Hepatocyte (in vitro differentiated cells): ENCODE results near the gene MARCHF3.

ENCODE experiments used
- EZH2 ChIP-seq: fragments of 200-600 bp; sonication (generic); IDR thresholded peaks from 2 replicates; pipeline ENCODE4 v1.6.1; 2016; ENCODE audit warnings: antibody characterized with exemption, mild to moderate bottlenecking, borderline replicate concordance
- EZH2phosphoT487 ChIP-seq: fragments of 200-600 bp; sonication (generic); IDR thresholded peaks from one replicate; pipeline ENCODE4 v1.6.1; 2018; ENCODE audit warnings: antibody characterized with exemption, mild to moderate bottlenecking, low read depth, moderate library complexity; ENCODE audit not compliant: unreplicated experiment, severe bottlenecking
- TF ChIP-seq, protein P1 (sequence below): fragments of 200-600 bp; sonication (generic); IDR thresholded peaks from 2 replicates; pipeline ENCODE4 v1.5.1; 2016; ENCODE audit warnings: antibody characterized with exemption, mild to moderate bottlenecking; ENCODE audit not compliant: poor library complexity

DNA sequence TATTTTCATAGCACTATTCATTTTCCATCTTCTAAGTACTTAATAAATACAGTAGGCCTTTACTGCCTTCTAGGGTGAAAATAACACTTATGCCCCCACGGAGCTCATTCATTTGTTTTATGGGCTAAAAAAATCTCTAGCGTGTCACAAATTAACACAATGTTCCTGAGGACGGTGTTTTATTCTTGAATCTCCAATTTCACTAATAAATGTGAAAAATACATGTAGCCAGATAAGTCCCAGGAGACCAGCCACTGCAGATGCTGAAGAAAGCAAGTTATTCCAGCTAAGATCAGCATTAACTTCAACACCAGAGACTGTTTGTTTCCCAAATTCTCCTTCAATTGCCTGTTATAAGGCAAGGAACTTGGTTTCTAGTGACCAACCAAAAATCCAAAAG is 102.3 kb downstream of the MARCHF3 start:
- no peak for TF ChIP-seq EZH2
- TF ChIP-seq, protein P1, sequence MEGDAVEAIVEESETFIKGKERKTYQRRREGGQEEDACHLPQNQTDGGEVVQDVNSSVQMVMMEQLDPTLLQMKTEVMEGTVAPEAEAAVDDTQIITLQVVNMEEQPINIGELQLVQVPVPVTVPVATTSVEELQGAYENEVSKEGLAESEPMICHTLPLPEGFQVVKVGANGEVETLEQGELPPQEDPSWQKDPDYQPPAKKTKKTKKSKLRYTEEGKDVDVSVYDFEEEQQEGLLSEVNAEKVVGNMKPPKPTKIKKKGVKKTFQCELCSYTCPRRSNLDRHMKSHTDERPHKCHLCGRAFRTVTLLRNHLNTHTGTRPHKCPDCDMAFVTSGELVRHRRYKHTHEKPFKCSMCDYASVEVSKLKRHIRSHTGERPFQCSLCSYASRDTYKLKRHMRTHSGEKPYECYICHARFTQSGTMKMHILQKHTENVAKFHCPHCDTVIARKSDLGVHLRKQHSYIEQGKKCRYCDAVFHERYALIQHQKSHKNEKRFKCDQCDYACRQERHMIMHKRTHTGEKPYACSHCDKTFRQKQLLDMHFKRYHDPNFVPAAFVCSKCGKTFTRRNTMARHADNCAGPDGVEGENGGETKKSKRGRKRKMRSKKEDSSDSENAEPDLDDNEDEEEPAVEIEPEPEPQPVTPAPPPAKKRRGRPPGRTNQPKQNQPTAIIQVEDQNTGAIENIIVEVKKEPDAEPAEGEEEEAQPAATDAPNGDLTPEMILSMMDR, result no peak
- TF ChIP-seq EZH2phosphoT487, result no peak
